NCI-H748 treated with DMSO at 0.1 percent for 48 hours (cell line): ENCODE measurements around the gene CGN.

Source experiments
- DNase-seq: peaks from one replicate; lab custom pipeline; 2025; lab: John Stamatoyannopoulos, UW

The CGN gene

GRCh38 chr1:151547900-151548230, 36.7 kb downstream of the CGN start:
- no peak for DNase-seq

- no peak for DNase-seq
These were observed 38.0 kb downstream of the CGN start for GRCh38 chr1:151549199-151549598.

GRCh38 chr1:151553659-151554058, 42.5 kb downstream of the CGN start:
- no peak for DNase-seq

GRCh38 chr1:151556052-151556451, 44.9 kb downstream of the CGN start:
- DNase-seq = no peak

- no peak for DNase-seq
These were observed 51.5 kb downstream of the CGN start for GRCh38 chr1:151562661-151563060.

GRCh38 chr1:151563376-151563775, 52.2 kb downstream of the CGN start:
- no peak for DNase-seq

- DNase-seq = no peak
These were observed 54.5 kb downstream of the CGN start for GRCh38 chr1:151565502-151566189.

- DNase-seq = no peak
These were observed 57.5 kb downstream of the CGN start for GRCh38 chr1:151568626-151569088.

- DNase-seq = no peak
These were observed 59.6 kb downstream of the CGN start for GRCh38 chr1:151570819-151571218.

GRCh38 chr1:151574575-151575529, 63.7 kb downstream of the CGN start:
- DNase-seq = no peak

- no peak for DNase-seq
These were observed 66.0 kb downstream of the CGN start for GRCh38 chr1:151577173-151577572.

GRCh38 chr1:151578941-151579340, 67.8 kb downstream of the CGN start:
- DNase-seq = no peak

GRCh38 chr1:151579436-151580225, 68.4 kb downstream of the CGN start:
- DNase-seq = no peak

- no peak for DNase-seq
These were observed 70.3 kb downstream of the CGN start for GRCh38 chr1:151581451-151581850.

GRCh38 chr1:151581921-151582320, 70.7 kb downstream of the CGN start:
- no peak for DNase-seq

GRCh38 chr1:151583796-151584195, 72.6 kb downstream of the CGN start:
- no peak for DNase-seq

- DNase-seq = no peak
These were observed 73.1 kb downstream of the CGN start for GRCh38 chr1:151584278-151584677.

- no peak for DNase-seq
These were observed 73.6 kb downstream of the CGN start for GRCh38 chr1:151584780-151585179.

GRCh38 chr1:151585622-151586021, 74.4 kb downstream of the CGN start:
- no peak for DNase-seq
